HG03571 (cell line): ENCODE data around the gene DNAJC8.

Experiments
- ATAC-seq: cut with Tn5 transposase; IDR thresholded peaks from one replicate; pipeline ENCODE4 v1.9.1; 2021; ENCODE audit not compliant: unreplicated experiment

DNAJC8 gene

DNA sequence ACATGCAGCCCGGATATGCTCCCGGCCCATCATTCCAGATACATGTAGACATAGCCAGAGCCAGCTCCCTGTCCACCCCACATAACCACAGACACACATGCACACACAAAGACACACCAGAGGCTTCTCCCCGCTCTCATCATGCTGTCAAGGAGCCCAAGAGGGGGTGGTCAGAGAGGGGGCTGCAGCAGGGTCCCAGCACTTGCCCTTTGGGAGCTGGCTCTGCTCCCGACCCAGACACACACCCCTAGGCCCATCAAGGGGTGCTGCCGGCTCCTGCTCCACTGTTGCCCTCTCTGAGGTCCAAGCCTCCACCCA lies 58.9 kb downstream of the DNAJC8 start:
- ATAC-seq: no peak

DNA sequence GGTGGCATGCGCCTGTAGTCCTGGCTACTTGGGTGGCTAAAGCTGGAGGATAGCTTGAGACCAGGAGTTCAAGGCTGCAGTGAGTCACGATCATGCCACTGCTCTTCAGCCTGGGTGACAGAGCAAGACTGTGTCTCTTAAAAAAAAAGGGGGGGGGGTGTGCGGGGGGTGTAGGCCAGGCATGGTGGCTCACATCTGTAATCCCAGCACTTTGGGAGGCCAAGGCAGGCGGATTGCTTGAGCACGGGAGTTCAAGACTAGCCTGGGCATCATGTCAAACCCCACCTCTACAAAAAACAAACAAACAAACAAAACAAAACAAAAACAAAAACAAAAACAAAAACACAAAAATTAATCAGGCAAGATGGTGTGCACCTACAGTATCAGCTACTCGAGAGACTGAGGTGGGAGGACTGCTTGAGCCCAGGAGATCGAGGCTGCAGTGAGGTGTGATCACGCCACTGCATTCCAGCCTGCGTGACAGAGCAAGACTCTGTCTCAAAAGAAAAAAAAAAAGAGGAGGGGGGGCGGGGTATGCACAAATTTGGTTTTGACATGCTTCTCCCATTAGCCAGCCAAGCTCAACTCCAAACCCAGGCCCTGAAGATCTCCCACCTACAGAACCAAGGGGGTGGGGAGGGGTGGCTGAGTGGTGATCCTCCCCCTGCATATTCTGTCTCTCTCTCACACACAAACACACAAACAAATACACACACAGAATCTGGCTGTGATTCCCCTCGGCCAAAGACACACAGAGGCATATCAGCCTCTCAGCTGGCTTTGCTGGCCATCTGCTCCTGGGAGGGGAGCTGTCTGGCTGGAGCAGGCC lies 59.5 kb downstream of the DNAJC8 start:
- ATAC-seq: no peak

DNA sequence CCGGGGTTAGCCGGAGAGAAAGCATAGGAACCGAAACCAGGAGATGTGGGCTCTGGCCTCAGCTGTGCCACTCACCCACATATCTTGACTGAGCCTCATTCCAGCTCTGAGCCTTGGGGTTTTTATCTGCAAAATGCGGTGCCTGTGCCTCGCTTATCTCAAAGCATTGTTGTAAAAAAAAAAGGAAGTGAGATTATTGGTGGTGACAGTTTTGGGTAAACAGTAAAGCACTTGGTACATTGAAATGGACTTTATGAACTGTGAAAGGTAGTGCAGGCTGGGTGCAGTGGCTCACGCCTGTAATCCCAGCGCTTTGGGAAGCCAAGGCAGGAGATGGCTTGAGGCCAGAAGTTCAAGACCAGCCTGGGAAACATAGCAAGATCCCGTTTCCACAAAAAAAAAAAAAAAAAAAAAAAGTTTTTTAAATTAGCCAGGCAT lies 60.1 kb downstream of the DNAJC8 start:
- ATAC-seq: peak; percentile 51

- ATAC-seq: no peak
Observed at GRCh38 chr1:28171246-28171645, 61.6 kb downstream of the DNAJC8 start.

GRCh38 chr1:28170001-28170596 lies 62.7 kb downstream of the DNAJC8 start:
- no peak for ATAC-seq

DNA sequence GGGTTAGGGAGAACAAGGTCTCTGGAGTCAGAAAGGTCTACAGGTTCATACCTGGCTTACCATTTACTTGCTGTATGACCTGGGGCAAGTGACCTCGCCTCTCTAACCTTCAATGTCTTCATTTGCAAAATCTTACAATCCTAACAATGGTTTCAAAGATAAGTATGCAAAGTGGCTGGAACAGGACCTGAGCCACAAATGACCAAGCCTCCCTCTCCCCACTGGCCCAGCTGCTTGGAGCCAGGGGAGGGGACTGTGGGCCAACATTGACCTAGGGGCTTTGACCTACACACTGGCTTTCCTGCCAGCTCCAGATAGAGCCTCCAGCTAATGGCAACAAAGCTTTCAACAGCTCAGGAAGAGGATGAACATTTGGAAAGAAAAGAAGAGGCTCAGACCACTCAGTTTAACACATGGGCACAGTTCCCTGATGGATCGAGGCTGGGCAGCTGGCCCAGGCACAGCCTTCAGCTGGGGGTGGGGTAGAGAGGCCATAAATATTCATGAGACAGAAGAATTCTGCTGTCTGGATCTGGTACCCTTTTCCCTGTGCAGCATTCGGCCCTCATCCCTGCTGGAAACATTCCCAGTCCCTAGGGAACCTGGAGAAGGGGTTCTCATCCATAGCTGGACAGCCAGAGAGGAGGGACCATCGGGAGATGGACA lies 69.2 kb downstream of the DNAJC8 start:
- no peak for ATAC-seq

DNA sequence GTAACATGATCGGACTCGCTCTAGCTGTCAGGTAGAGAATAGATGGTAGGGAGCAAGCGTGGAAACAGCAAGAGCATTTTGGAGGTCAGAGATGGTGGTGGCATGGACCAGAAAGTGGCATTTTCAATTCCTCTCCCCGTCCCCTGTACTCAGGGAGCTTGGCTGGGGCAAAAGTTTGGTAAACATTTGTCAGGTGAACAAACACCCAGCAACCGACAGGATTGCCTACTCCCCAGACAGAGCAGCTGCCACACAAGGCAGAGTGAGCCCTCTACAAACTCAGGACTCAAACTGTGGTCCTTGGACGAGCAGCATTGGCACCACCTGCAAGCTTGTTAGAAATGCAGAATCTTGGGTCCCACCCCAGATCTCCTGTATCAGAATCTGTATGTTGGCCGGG lies 70.7 kb downstream of the DNAJC8 start:
- ATAC-seq: no peak

DNA sequence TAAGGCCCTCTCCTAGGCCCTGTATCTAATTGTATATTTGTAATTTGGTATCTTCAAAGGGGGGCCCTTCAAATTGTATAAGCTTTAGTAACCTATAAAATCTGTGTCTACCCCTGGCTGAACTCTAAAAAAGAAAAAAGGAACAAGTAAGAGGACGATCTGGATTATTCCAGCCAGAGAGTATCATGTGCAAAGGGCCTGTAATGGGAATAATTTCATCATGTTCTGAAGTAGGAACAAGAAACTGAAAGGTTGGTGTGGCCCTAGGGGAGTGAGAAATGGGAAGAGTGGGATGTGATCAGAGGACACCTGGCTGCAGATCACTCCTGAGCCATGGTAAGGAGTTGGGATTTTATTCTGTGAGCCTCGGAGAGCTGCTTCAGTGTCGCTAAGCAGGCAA lies 71.1 kb downstream of the DNAJC8 start:
- ATAC-seq: no peak

GRCh38 chr1:28160782-28161266 lies 72.0 kb downstream of the DNAJC8 start:
- no peak for ATAC-seq

DNA sequence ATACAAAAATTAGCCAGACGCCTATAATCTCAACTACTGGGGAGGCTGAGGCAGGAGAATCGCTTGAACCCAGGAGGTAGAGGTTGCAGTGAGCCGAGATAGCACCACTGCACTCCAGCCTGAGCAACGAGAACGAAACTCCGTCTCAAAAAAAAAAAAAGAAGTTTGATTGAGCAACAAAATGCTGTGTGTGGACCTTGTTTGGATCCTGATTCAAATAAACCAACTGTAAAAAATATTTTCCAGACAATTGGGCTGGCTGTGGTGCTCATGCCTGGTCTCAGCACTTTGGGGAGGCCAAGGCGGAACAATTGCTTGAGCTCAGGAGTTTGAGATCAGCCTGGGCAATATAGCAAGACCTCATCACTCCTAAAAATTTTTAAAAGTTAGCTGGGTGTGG lies 73.1 kb downstream of the DNAJC8 start:
- no peak for ATAC-seq

DNA sequence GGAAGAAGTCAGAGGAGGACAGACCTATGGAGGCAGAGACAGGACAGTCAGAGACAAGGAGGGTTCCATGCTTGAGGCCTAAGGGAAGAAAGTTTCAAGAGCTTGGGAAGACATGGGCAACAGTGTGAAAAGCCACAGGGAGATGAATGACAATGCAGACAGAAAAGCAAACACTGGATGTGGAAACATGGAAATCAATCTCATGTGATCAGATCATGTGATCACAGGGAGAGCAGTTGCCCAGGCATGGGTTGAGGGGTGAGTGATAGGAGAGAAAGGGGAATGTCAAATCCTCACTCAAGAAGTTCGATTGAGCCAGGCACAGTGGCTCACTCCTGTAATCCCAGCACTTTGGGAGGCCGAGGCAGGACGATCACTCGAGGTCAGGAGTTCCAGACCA lies 73.6 kb downstream of the DNAJC8 start:
- ATAC-seq: no peak

DNA sequence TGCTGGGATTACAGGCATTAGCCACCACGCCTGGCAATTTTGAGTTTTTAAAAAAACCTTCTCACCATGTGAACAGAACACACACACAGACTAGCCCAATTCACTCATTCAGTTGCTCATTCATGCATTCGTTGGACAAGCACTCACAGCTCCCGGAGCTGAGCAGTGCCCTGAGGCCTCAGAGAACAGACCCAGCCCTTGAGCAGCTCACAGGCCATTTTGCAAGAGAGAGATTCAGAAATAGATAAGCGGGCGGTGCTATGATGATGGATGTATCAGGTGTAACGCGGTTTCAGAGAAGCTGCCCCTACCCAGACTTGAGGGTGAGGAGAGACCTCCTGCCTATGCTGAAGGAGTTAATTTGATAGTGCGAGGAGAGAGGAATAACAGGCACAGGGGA lies 74.9 kb downstream of the DNAJC8 start:
- ATAC-seq: no peak

GRCh38 chr1:28156821-28157220 lies 76.0 kb downstream of the DNAJC8 start:
- ATAC-seq: no peak

GRCh38 chr1:28155628-28156027 lies 77.2 kb downstream of the DNAJC8 start:
- ATAC-seq: no peak

DNA sequence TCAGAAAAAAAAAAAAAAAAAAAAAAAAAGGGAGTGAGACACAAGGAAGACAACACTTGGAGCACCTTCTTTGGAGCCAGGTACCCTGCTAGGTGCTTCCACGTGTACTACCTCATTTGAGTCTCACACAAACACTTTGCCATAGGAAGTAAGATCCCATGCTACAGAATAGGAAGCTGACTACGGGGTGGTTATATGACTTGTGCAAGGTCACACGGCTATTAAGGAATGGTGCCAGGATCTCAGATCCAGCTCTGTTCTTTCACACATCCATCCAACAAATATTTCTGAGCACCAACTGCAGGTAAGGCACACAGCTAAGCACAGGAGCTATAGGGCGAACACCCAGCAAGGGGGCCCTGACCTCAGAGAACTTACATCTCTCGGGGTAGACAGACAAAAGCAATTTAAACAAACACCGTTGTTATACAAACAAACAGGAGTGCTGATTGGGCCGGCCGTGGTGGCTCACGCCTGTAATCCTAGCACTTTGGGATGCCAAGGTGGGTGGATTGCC lies 78.7 kb downstream of the DNAJC8 start:
- no peak for ATAC-seq
